Cortex of kidney (tissue), 1 donor: ENCODE data around the gene SMAD1.

Experiments
- DNase-seq: peaks from one replicate; lab custom pipeline; 2025; lab: John Stamatoyannopoulos, UW

The SMAD1 gene

GRCh38 chr4:145489556-145489955 lies 7.9 kb downstream of the SMAD1 start:
- no peak for DNase-seq

DNA sequence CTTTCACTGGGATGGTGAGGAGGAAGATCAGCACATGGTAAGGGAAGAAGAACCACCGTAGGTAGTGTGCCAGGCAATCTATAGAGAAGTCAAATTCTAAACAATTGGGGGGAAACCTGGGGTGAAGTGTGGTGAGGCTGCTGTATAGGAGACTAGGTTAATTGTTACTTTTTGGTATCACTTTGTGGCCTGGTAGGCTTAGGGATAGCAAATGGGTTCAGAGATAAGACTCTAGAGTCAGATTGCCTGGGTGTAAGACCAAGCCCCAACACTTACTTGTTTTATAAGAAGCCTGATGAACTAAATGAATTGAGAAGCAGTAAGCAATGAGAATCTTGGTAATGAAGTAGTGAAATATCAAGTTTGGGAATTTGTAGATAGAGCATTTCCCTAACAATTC lies 8.7 kb downstream of the SMAD1 start:
- DNase-seq, result no peak

GRCh38 chr4:145490796-145491195 lies 9.1 kb downstream of the SMAD1 start:
- no peak for DNase-seq

DNA sequence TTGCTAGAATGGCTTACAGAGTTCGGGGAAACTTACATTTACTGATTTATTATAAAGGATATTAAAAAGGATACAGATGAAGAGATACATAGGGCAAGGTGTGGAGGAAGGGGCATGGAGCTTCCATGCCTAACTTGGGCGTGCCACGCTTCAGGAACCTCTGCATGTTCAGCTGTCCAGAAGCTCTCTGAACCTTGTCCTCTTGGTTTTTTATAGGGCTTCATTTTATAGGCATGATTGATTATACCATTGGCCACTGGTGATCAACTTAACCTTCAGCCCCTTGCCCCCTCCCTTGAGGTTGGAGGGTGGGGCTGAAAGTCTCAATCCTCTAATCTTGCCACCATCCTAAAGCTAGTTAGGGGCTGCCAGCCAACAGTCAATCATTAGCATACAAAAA lies 10.7 kb downstream of the SMAD1 start:
- DNase-seq, result no peak

DNA sequence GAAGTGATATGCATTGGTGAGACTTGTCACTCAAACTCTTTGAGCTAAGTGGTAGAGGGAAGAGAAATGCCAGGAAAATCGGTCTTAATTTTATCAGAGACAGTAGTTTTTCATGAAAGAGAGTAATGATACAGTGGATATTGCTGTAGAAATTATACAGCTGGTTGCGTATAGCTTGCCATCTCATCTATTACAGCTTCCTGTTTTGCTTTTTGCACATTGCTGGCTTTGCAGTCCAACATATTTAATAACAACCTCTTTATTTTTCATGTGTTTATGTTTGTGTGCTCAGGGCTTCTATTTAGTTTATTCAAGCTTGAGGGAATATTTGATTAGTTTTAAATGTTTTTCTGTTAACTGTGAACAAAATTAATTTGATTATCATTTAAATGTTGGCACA lies 11.5 kb downstream of the SMAD1 start:
- DNase-seq, result no peak

GRCh38 chr4:145494666-145495270 lies 13.1 kb downstream of the SMAD1 start:
- DNase-seq, result no peak

- no peak for DNase-seq
Measured at GRCh38 chr4:145496292-145496691, 14.6 kb downstream of the SMAD1 start.

DNA sequence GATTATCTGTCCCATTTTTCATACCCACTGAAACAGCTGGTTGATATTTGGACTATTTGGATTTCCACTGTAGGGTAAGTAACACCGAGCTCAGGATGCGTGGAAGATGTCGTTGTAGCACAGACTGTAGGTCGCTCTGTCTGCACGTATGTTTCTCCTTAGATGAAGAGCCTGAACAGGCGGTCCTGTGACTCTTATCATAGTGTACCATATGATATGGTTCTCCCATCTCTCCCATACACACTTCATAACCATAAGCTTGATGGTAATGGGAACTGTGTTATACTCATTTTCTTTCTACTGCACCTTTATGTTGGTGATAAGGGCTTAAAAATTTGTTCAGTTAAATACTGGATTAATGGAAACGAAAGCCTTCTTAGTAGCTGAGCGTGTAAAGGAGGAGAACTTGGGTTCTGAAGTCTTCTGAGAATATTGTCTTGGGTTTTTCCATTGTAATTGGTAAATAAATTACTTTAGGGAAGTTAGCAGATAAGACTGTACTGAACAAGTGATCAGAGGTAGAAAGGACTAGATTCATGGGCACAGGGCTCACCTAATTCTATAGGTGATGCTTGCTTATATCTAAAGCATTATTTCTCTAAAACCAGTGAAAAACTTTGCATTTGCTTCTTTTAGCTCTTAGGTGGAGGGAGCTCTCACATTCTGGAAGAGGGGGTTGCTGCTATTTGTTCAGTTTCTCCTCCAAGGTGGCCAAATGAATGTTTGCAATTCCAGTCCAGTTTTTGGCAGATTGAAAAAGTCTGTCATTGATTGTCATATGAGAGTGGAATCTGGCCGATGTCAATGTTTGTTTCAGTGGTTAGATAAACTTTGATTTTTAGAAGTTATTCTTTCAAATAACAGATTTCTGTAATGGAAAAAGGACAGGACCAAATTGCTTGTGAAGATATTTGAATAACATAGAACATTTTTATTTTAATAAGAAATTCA lies 15.8 kb downstream of the SMAD1 start:
- DNase-seq, result no peak

GRCh38 chr4:145498430-145498829 lies 16.8 kb downstream of the SMAD1 start:
- DNase-seq, result no peak

- no peak for DNase-seq
Measured at GRCh38 chr4:145501051-145501660, 19.5 kb downstream of the SMAD1 start.

DNA sequence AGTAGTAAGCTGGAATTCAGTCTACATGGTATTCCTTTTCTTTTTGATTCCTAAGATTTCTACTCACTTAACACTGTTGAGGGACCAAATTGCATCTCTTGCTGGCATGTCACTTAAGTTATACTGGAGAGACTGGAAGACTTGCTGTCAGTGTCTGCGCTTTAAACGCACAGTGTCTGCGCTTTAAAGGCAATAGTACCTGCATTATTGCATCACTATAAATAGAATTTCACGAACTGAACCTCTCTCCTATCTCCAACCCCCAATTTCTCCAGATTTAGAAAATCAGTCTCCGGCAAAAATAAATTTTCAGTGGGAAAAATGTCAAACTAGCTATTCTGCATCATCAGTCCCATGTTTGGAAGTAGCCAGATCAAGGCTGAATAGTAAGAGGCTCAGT lies 21.2 kb downstream of the SMAD1 start:
- DNase-seq, result no peak

DNA sequence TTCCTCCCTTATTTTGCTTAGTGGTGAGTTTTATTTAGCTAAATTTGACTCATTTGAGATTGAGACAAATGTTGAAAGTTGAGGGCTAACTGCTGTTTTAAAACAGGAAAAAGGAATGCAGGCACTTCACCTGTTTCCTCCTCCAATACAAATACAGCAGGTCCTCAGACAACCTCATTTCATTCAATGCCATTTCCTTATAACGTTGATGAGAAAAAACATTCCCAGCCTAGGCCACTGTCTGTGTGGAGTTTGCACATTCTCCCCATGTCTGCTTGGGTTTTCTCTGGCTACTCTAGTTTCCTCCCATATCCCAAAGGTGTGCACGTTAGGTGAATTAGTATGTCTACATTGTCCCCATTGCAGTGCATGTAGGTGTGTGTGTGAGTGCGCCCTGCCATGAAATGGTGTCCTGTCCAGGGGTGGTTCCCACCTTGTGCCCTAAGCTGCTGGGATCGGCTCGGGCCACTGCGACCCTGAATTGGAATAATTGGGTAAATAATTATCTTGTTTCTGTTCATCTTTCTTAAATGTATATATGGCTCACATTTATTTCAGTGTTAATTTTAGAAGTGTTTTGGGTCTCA lies 21.9 kb downstream of the SMAD1 start:
- DNase-seq, result no peak

- no peak for DNase-seq
Measured at GRCh38 chr4:145505995-145506394, 24.3 kb downstream of the SMAD1 start.

- DNase-seq, result no peak
Measured at GRCh38 chr4:145507636-145508035, 26.0 kb downstream of the SMAD1 start.

GRCh38 chr4:145511913-145512522 lies 30.4 kb downstream of the SMAD1 start:
- DNase-seq, result no peak

- no peak for DNase-seq
Measured at GRCh38 chr4:145513020-145513621, 31.5 kb downstream of the SMAD1 start.

- DNase-seq, result no peak
Measured at GRCh38 chr4:145520172-145520571, 38.5 kb downstream of the SMAD1 start.

DNA sequence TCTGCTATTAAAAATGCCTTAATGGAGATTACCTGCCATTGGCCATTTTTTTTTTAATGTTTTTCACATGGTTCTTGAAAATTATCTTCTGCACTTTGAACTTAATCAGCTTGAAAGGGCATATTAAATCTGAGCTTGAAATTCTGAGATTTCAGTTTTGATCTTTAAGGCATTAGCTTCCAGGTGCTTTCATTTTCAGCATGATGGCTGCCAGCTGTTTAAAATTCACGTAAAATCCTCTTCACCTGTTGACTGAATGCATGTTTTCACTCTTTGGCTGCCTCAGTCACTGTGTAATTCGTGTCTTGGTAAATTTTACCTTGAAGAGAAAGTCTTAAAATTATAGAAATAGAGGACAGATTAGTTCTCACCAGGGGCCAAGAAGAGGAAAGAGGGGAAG lies 39.6 kb downstream of the SMAD1 start:
- no peak for DNase-seq

DNA sequence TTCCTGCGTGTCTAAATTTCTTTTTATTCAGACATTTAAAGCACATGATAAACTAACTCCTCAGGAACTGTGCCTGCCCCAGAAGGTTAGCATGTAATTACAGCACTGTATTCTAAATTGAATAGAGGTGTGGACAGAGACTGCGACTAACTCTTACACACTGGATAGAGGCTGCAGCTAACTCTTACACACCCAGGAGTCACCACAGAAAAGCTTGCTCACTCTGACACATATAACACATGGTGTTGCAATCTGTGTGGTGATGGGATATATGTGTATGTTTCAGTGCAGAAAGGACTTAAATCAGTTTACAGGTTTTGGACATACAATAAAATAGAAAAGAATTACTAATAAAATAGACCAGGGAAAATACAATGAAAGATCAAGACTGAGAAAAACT lies 41.5 kb downstream of the SMAD1 start:
- no peak for DNase-seq

- DNase-seq, result no peak
Measured at GRCh38 chr4:145524552-145524951, 42.9 kb downstream of the SMAD1 start.

DNA sequence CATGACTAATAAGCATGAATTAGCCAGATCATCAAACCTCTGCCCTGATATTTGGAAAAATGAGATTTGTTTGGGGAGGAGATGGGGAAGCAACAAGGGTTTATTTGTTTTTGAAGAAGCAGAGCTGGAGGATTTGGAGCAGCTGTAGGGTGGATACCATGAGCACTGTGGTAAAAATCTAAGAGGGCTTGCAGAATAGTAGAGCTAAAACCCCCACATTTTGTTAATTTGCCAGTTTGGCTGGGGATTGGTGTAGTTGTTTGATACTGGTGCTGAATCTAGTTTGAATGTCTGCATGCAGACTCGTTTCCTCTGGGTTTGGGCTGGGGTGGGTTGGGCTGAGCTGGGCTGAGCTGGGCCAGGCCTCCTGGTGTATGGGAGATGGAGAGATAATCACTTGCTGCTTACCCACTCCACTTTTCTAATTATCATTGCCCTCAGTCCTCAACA lies 43.7 kb downstream of the SMAD1 start:
- DNase-seq, result no peak

DNA sequence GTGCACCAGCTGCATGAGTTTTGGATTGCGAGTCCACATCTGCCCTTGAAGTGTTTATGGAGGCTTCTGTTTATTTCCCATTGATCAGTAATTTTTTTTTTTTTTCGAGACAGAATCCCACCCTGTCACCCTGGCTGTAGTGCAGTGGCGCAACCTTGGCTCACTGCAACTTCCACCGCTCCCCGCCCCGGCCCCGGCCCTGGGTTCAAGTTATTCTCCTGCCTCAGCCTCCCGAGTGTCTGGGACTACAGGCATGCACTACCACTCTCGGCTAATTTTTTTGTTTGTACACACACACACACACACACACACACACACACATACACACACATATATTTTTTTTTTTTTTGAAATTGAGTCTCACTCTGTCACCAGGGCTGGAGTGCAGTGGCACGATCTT lies 46.1 kb downstream of the SMAD1 start:
- DNase-seq, result no peak
